Activated CD8-positive, alpha-beta T cell treated with anti-CD3 and anti-CD28 coated beads, Interleukin-2, amount 10 ng/mL, durations not matched to agents 7 days and 5 days (primary cell): Measurements from ENCODE around the gene RFX1. TPM values are rescaled to one million over a fixed set of nuclear protein-coding genes. Genes with fewer than 3 reads are reported as not detected.

Source experiments
- ATAC-seq: fragments of 150-1000 bp; cut with Tn5 transposase; one replicate; pipeline ENCODE4 v1.10.0; 2021; ENCODE audit warnings: moderate library complexity
- CTCF ChIA-PET: fragments of 350-600 bp; sonication (Branson Sonifier 250); formaldehyde crosslinking; loops from one replicate; lab custom pipeline; 2021; ENCODE audit warnings: antibody characterized with exemption; lab: Charles Lee
- POLR2A ChIA-PET: fragments of 350-600 bp; sonication (Branson Sonifier 250); formaldehyde crosslinking; loops from one replicate; lab custom pipeline; 2021; ENCODE audit warnings: antibody characterized with exemption; lab: Charles Lee
- DNase-seq: peaks from one replicate; pipeline ENCODE4 v3.0.0-alpha.2; 2020
- H3K27ac Mint-ChIP-seq: one replicate; pipeline ENCODE4 v1.8.0; 2021; ENCODE audit warnings: mild to moderate bottlenecking, mixed read lengths
- H3K27me3 Mint-ChIP-seq: one replicate; pipeline ENCODE4 v1.8.0; 2021; ENCODE audit warnings: low read depth, mixed read lengths
- H3K36me3 Mint-ChIP-seq: one replicate; pipeline ENCODE4 v1.8.0; 2021; ENCODE audit warnings: low read depth, mixed read lengths
- H3K4me1 Mint-ChIP-seq: one replicate; pipeline ENCODE4 v1.8.0; 2021; ENCODE audit warnings: low read depth, mixed read lengths
- H3K4me3 Mint-ChIP-seq: one replicate; pipeline ENCODE4 v1.8.0; 2021; ENCODE audit warnings: mild to moderate bottlenecking, mixed read lengths
- H3K9me3 Mint-ChIP-seq: one replicate; pipeline ENCODE4 v1.8.0; 2022; ENCODE audit warnings: mixed read lengths; ENCODE audit not compliant: insufficient read depth
- total RNA-seq, 2 experiments: library from RNA; stranded (reverse); gene quantifications; one replicate each; pipeline ENCODE4 v1.2.3, GENCODE V29; 2021

RFX1 gene
- total RNA-seq, 2 experiments from 2014 or later, result 15.9 to 17.7 TPM

DNA sequence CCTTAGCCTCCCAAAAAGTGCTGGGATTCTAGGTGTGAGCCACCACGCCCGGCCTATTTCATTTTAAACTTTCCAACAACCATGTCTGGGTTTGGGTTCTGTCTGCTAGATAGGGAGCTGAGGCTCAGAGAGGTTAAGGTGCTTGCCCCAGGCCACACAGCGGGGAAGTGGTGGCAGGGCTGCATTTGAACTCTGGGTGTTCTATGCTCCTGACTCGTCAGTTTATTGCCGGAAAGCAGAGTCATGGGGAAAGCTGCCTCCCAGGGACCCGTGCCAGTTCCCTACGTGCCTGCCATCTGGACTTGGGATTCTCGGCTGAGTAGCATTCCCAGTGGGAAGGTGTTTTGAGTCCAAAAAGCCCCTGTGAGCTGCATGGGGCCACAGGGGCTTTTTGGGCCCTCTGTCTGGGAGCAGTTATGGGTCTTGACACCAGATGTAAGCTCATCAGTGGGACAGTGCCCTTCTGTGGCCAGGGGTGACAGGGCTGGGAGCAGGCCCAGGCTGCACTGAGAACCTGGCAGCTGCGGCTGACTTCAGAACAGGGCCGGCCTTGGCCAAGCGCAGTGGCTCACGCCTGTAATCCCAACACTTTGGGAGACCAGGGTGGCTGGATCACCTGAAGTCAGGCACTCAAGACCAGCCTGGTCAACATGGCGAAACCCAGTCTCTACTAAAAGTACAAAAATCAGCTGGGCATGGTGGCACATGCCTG is 10.9 kb downstream of the RFX1 start:
- H3K27me3 Mint-ChIP-seq, result no peaks in the 10 kb centered on the region
- ChIA-PET CTCF (no interaction called here), POLR2A (interaction anchor here (0.7 to 1.4 kb wide), 2 partner anchors 9 to 41 kb away, joined by 4 read pairs; no protein-coding TSS in a partner anchor)
- no peak for DNase-seq
- peaks cover 9% of the 10 kb centered on the region for H3K4me1 Mint-ChIP-seq
- no peak overlapping the region for H3K4me3 Mint-ChIP-seq
- H3K27ac Mint-ChIP-seq, result no peak overlapping the region
- peaks cover 7% of the 10 kb centered on the region for H3K9me3 Mint-ChIP-seq
- H3K36me3 Mint-ChIP-seq, result peaks cover 45% of the 10 kb centered on the region
- no peak for ATAC-seq

DNA sequence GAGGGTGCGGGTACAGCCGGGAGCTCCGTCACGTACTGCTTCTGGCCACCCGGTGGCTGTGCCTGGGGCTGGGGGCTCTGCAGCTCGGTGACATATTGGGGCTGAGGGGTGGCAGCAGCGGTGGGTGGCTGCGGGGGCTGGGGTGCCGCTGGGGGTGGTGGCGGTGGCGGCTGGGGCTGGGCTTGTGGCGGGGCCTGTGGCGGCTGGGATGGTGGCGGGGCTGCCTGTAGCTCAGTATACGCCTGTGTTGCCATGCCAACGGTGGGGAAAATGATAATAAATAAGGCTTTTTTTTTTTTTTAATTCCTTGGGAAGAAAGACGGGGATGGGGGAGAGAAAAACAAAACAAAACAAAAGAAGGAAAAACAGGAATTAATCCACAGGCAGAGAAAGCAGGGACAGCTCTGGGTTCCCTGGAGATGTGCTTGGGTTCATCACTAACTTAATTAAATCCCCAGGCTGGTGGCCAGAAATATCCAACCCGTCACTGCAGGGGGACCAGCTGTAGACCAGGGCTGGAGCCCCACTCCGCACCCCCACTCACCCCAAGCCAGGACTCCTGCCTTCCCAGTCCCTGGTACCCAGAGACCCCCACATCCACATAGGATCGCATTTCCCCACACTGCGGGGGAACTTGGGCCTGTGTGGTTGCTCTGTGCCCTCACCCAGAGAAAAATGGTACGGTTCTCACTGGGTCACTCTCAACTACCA is 12.4 kb downstream of the RFX1 start:
- ATAC-seq (peak; percentile 32), DNase-seq (no peak)
- Mint-ChIP-seq H3K4me1 (peaks cover 19% of the 10 kb centered on the region), H3K4me3 (no peak overlapping the region), H3K36me3 (peaks cover 46% of the 10 kb centered on the region), H3K27ac (no peak overlapping the region), H3K9me3 (peaks cover 2% of the 10 kb centered on the region), H3K27me3 (no peaks in the 10 kb centered on the region)
- ChIA-PET POLR2A (interaction anchor here (1.2 to 2.0 kb wide), 4 partner anchors 9 to 37 kb away, joined by 5 to 8 read pairs (median 7); partner anchors contain the start of genes IL27RA and RFX1), CTCF (interaction anchor here (1.3 to 1.4 kb wide), 2 partner anchors 10 to 12 kb away, joined by 4 to 6 read pairs; no protein-coding TSS in a partner anchor)

DNA sequence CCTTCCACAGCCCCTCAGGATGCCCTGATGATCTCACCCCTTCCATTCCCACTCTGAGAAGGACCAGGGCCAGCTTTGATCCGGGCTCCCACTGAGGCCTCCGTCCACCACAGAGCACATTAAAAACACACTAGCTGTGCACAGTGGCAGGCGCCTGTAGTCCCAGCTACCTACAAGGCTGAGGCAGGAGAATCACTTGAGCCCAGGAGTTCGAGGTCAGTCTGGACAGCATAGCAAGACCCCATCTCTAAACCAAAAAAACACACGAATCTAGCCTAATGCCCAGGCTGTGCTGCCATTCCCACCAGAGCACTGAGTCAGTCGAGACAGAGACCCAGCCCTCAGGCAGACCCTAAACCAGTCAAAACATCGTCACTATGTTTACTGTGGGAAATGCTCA is 14.1 kb downstream of the RFX1 start:
- no peak overlapping the region for H3K4me3 Mint-ChIP-seq
- H3K9me3 Mint-ChIP-seq, result no peaks in the 10 kb centered on the region
- H3K27ac Mint-ChIP-seq, result peak overlapping the region; percentile 34
- ChIA-PET CTCF (no interaction called here), POLR2A (interaction anchor here (1.6 to 2.0 kb wide), 2 partner anchors 11 to 14 kb away, joined by 5 to 8 read pairs; partner anchors contain the start of gene RFX1)
- ATAC-seq (no peak), DNase-seq (no peak)
- H3K36me3 Mint-ChIP-seq, result peaks cover 39% of the 10 kb centered on the region
- no peaks in the 10 kb centered on the region for H3K27me3 Mint-ChIP-seq
- peaks cover 36% of the 10 kb centered on the region for H3K4me1 Mint-ChIP-seq

DNA sequence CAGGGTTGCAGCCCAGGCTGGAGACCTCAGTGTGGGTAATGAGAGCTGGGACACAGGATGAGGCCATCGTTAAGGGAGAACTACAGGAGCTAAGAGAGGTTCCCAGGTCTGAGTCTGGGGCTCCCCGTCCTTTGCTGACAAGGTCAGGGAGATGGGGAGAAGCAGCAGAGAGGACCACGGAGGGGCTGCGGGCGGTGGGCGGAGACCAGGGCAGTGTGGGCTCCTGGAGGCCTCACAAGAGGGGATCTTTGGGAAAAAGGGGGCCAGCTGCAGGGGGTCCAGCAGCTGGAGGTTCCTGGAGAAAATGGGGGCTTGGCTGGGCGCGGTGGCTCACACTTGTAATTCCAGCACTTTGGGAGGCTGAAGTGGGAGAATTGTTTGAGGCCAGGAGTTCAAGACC is 16.0 kb downstream of the RFX1 start:
- no peaks in the 10 kb centered on the region for H3K9me3 Mint-ChIP-seq
- DNase-seq (no peak), ATAC-seq (no peak)
- H3K4me3 Mint-ChIP-seq, result no peak overlapping the region
- CTCF ChIA-PET, result interaction anchor here (1.2 kb wide), 1 partner anchor 10 kb away, joined by 4 read pairs; no protein-coding TSS in a partner anchor
- POLR2A ChIA-PET, result interaction anchor here (0.6 to 5.3 kb wide), 4 partner anchors 8 to 34 kb away, joined by 3 to 56 read pairs (median 4); partner anchors contain the start of gene RFX1
- H3K27me3 Mint-ChIP-seq, result no peaks in the 10 kb centered on the region
- peaks cover 56% of the 10 kb centered on the region for H3K4me1 Mint-ChIP-seq
- H3K27ac Mint-ChIP-seq, result peak overlapping the region; percentile 85
- H3K36me3 Mint-ChIP-seq, result peaks cover 41% of the 10 kb centered on the region

DNA sequence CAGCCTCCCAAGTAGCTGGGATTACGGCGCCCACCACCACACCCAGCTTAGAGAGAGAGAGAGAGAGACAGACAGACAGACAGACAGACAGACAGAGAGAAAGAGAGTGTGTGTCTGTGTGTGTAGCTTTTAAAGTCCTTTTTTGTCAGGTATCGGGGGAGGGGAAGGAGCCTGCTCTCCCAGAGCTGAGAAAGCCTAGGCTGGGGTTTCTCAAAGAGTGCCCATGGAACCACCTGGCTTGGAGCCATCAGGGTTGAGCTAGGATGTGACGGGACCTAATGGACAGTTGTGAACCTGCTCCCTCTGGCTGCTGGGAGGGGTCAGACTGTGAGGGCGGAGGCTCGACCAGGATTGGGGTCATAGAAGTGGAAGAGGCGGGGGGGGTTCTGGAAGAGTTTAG is 16.6 kb downstream of the RFX1 start:
- ChIA-PET POLR2A (interaction anchor here (0.6 to 5.3 kb wide), 4 partner anchors 8 to 34 kb away, joined by 3 to 56 read pairs (median 4); partner anchors contain the start of gene RFX1), CTCF (interaction anchor here (1.2 kb wide), 1 partner anchor 10 kb away, joined by 4 read pairs; no protein-coding TSS in a partner anchor)
- no peak for DNase-seq
- Mint-ChIP-seq H3K9me3 (no peaks in the 10 kb centered on the region), H3K4me1 (peaks cover 59% of the 10 kb centered on the region), H3K27ac (peak overlapping the region; percentile 85), H3K36me3 (peaks cover 38% of the 10 kb centered on the region), H3K4me3 (no peak overlapping the region), H3K27me3 (no peaks in the 10 kb centered on the region)
- ATAC-seq, result no peak

DNA sequence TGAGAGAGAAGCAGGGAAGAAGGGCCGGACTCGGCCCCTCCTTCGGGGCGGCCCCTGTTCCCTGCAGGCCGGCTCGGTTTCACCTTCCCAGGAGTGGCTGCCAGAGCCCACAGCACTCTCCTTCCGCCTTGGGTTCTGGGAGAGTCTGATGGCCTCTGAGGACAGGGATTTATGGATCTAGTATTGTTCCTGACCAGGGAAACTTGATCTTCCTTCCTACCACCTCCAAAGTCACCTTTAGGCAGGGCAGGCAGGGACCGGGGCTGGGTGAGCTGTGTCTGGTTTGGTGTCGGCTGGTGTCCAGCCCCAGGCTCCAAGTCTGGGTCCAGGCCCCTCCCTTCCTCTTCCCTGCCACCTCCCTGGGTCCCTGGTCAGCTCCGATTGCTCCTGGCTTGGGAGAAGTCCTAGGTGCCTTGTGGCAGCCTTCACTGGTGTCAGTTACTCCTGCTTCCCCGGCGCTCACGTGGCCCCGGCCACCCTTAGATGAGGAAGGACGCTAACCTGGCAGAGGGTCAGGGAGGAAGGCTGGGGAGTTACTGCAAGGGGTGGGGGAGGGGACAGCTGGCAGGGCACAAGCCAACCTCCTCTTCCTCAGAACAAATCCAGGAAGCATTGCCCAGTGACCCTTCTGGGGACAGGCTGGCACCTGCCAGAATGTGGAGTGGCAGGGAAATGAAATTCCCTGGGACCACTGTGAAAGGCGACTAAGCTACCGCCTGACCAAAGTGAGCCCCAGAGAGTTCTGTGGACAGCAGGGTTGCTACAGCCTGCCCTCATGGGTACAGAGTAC is 18.8 kb downstream of the RFX1 start:
- DNase-seq (no peak), ATAC-seq (no peak)
- ChIA-PET POLR2A (interaction anchor here (0.8 to 5.3 kb wide), 9 partner anchors 8 to 44 kb away, joined by 3 to 56 read pairs (median 4); partner anchors contain the start of genes IL27RA, RFX1 and RLN3), CTCF (interaction anchor here (0.6 to 2.7 kb wide), 6 partner anchors 13 to 72 kb away, joined by 3 to 9 read pairs (median 4); partner anchors contain the start of genes DCAF15 and RFX1)
- Mint-ChIP-seq H3K9me3 (no peaks in the 10 kb centered on the region), H3K36me3 (peaks cover 41% of the 10 kb centered on the region), H3K4me3 (peak overlapping the region; percentile 69), H3K27ac (peak overlapping the region; percentile 98), H3K4me1 (peaks cover 78% of the 10 kb centered on the region), H3K27me3 (no peaks in the 10 kb centered on the region)

DNA sequence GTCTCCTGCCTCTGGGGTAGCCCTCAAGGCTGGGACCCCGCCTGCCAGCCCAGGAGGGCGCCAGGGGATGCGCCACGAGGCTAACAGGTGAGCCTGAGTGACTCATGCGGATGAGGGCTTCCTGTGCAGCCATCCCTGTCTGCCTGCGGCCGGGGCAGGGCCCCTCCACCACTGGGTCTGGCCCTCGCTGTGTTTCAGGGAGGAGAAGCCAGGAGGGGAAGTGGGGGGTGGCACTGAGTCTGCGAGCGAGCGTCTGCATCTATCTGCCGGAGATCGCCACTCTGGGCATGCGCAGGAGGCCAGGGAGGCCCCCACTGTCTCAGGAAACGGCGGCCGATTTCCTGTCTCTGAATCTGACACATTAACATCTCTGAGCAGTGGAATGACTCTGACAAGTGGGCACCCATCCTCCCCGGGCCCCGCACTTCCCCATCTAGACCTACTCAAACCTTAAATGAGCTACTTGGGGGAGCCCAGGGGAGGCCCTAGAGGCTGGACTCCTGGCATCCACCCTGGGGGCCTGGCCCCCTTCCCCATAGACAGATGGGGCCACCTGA is 19.7 kb downstream of the RFX1 start:
- H3K4me3 Mint-ChIP-seq, result peak overlapping the region; percentile 69

DNA sequence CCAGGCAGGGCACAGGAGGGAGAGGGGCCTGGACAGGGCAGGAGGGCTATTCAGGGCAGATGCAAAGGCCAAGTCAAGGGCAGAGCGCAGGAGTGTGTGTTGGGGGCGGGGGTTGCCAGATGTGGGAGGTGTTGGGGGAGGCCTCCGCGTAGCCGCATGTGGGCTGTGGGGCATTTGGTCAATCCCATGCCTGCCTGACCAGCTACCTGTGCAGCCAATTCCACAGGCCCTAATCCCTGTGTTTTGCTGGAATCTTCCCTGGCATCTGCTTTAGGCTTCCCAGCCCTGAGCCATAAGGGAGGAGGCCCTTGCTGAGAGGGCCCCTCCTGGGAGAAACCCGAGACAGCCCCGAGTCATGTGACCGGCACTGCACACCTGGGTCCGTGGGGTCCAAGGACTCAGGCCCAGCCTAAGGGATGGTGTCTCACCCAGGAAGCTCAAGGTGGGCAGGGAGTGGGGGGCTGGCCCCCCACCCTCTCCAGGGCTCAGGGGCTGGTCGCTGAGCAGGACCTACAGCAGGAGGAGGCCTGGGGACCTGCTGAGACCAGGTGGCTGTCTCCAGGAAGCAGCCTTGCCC is 20.3 kb downstream of the RFX1 start:
- Mint-ChIP-seq H3K4me1 (peaks cover 91% of the 10 kb centered on the region), H3K27me3 (no peaks in the 10 kb centered on the region), H3K9me3 (no peaks in the 10 kb centered on the region), H3K36me3 (peaks cover 35% of the 10 kb centered on the region), H3K4me3 (peak overlapping the region; percentile 69), H3K27ac (peak overlapping the region; percentile 98)
- ChIA-PET CTCF (interaction anchor here (1.1 to 2.7 kb wide), 6 partner anchors 15 to 105 kb away, joined by 3 to 9 read pairs (median 4); partner anchors contain the start of gene DCAF15), POLR2A (interaction anchor here (0.8 to 5.3 kb wide), 7 partner anchors 10 to 57 kb away, joined by 3 to 56 read pairs (median 5); partner anchors contain the start of genes IL27RA and RFX1)
- DNase-seq (no peak), ATAC-seq (peak; percentile 1)

More for the DNA sequence above, 19.7 kb downstream of the RFX1 start:
- POLR2A ChIA-PET, result interaction anchor here (0.8 to 5.3 kb wide), 8 partner anchors 10 to 45 kb away, joined by 3 to 56 read pairs (median 5); partner anchors contain the start of genes IL27RA and RFX1
- H3K9me3 Mint-ChIP-seq, result no peaks in the 10 kb centered on the region
- H3K27me3 Mint-ChIP-seq, result no peaks in the 10 kb centered on the region
- H3K27ac Mint-ChIP-seq, result peak overlapping the region; percentile 98
- DNase-seq (peak; percentile 100), ATAC-seq (peak; percentile 94)
- peaks cover 38% of the 10 kb centered on the region for H3K36me3 Mint-ChIP-seq
- CTCF ChIA-PET, result interaction anchor here (0.6 to 2.7 kb wide), 6 partner anchors 14 to 73 kb away, joined by 3 to 9 read pairs (median 4); partner anchors contain the start of genes DCAF15 and RFX1
- peaks cover 86% of the 10 kb centered on the region for H3K4me1 Mint-ChIP-seq

DNA sequence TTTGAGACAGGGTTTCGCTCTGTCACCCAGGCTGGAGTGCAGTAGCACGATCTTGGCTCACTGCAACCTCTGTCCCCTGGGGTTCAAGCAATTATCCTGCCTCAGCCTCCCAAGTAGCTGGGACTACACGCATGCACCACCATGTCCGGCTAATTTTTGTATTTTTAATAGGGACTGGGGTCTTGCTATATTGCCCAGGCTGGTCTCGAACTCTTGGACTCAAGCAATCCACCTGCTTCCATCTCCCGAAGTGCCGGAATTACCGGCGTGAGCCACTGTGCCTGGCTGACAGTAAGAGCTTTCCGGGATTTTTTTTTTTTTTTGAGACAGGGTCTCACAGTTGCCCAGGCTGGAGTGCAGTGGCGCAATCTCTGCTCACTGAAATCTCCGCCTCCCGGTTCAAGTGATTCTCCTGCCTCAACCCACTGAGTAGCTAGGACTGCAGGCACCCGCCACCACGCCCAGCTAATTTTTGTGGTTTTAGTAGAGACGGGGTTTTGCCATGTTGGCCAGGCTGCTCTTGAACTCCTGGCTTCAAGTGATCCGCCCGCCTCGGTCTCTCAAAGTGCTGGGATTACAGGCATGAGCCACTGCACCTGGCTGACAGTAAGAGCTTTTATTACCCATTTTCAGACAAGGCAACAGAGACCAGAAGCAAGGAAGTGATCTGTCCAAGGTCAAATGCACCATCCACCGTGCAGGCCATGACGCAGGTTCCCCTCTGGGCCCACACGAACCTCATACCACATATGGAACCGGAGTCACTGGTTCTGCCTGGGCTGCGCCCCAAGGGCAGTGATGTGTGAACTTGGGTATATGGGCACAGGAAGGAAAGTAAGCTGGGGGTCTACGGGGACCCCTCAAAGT is 21.0 kb downstream of the RFX1 start:
- no peak for DNase-seq
- H3K9me3 Mint-ChIP-seq, result no peaks in the 10 kb centered on the region
- H3K27me3 Mint-ChIP-seq, result no peaks in the 10 kb centered on the region
- ATAC-seq, result no peak
- H3K4me1 Mint-ChIP-seq, result peaks cover 95% of the 10 kb centered on the region
- H3K27ac Mint-ChIP-seq, result peak overlapping the region; percentile 98
- peaks cover 33% of the 10 kb centered on the region for H3K36me3 Mint-ChIP-seq
- H3K4me3 Mint-ChIP-seq, result no peak overlapping the region
- ChIA-PET POLR2A (interaction anchor here (0.8 to 5.3 kb wide), 8 partner anchors 9 to 57 kb away, joined by 3 to 56 read pairs (median 5); partner anchors contain the start of genes IL27RA and RFX1), CTCF (interaction anchor here (1.1 to 2.7 kb wide), 4 partner anchors 19 to 104 kb away, joined by 3 to 8 read pairs (median 3); partner anchors contain the start of gene DCAF15)
